ENCODE results near the gene ZBTB7C. TPM values are rescaled to one million over a fixed set of nuclear protein-coding genes. Genes with fewer than 3 reads are reported as not detected.

The ZBTB7C gene
- total and polyA plus RNA-seq, 2 of the 8 experiments (the other 6 are each of a cell fraction or from before 2014, with no cell fraction given), result 0.15 to 0.45 TPM

- Histone ChIP-seq H3K14ac (ENCODE audit: insufficient read length) (no peak overlapping the region), H3K56ac (replicated peaks; ENCODE audit: insufficient read length, low read depth, low read length) (no peak overlapping the region), H3K4me2 (ENCODE audit: insufficient read depth in 1 of 2, low read depth in 2 of 2, low read length in 2 of 2) (peak overlapping the region in 1 of 2 experiments; percentile 13; a peak in 2 of 4 replicates), H2BK5ac (ENCODE audit: low read depth, low read length) (no peak overlapping the region), H3K4me3 (ENCODE audit: extremely low read depth in 1 of 4, insufficient read depth in 2 of 4, low read depth in 3 of 4, low read length in 4 of 4) (no peak overlapping the region), H3K4me1 (replicated peaks in 1 of 4; ENCODE audit: control insufficient read depth in 3 of 4, insufficient read depth in 4 of 4, low read length in 3 of 4) (peaks cover 0 to 7% (median 4%) of the 10 kb centered on the region in 4 experiments; a peak in 4 of 7 replicates), H3K79me1 (ENCODE audit: low read depth, low read length) (no peaks in the 10 kb centered on the region), H3K23ac (ENCODE audit: insufficient read length) (no peak overlapping the region), H3K23me2 (ENCODE audit: low read depth, low read length) (peaks cover 4% of the 10 kb centered on the region; the same call in 1 of the 2 replicates), H2AFZ (ENCODE audit: low read length) (peak overlapping the region; percentile 66; the same call in 1 of the 2 replicates), H3K27me3 (replicated peaks in 1 of 4; ENCODE audit: control insufficient read depth in 3 of 4, extremely low read depth in 1 of 4, insufficient read depth in 3 of 4, low read length in 3 of 4) (peaks cover 0 to 2% (median 0%) of the 10 kb centered on the region in 4 experiments; a peak in 2 of 7 replicates), H3K36me3 (ENCODE audit: control insufficient read depth in 2 of 4, insufficient read depth in 4 of 4, low read length in 3 of 4) (no peaks in the 10 kb centered on the region), H4K20me1 (replicated peaks in 1 of 2; ENCODE audit: control insufficient read depth in 1 of 2, insufficient read depth in 2 of 2, low read length in 2 of 2) (no peaks in the 10 kb centered on the region), H3K9me3 (ENCODE audit: insufficient read depth in 2 of 2, low read depth in 1 of 2, low read length in 1 of 2) (no peaks in the 10 kb centered on the region), H3K79me2 (ENCODE audit: control insufficient read depth in 1 of 2, insufficient read depth in 2 of 2, low read length in 2 of 2) (no peaks in the 10 kb centered on the region), H2BK120ac (replicated peaks; ENCODE audit: low read depth, low read length) (no peak overlapping the region), H2AK5ac (ENCODE audit: low read depth, low read length) (no peak overlapping the region), H3K4ac (replicated peaks; ENCODE audit: insufficient read length, low read depth, low read length) (no peak overlapping the region), H4K5ac (ENCODE audit: insufficient read length, low read depth, low read length) (no peak overlapping the region), H4K91ac (replicated peaks; ENCODE audit: insufficient read length, low read length) (no peak overlapping the region), H2BK15ac (ENCODE audit: low read length) (no peak overlapping the region), H2BK20ac (ENCODE audit: low read length) (no peak overlapping the region), H4K8ac (ENCODE audit: extremely low read depth, insufficient read depth, low read length) (no peak overlapping the region; the same call in 1 of the 2 replicates), H3K9ac (replicated peaks in 1 of 4; ENCODE audit: extremely low read depth in 1 of 4, low read depth in 3 of 4, low read length in 3 of 4) (no peak overlapping the region), H2BK12ac (ENCODE audit: low read depth, low read length) (0 out of 2 replicates have a peak overlapping the region, but pooled peaks have one; percentile 0), H3K27ac (ENCODE audit: low read depth, low read length) (no peak overlapping the region), H3K18ac (ENCODE audit: extremely low read depth, low read length) (no peak overlapping the region; the same call in 1 of the 2 replicates)
- DNase-seq (ENCODE audit: low read depth in 1 of 2, low spot score in 2 of 2), result no peak
- WGBS, 2 experiments (ENCODE audit: extremely low coverage in 1 of 2, insufficient coverage in 1 of 2, insufficient read length in 1 of 2, insufficient replicate concordance in 2 of 2, low coverage in 1 of 2, low lambda C conversion rate in 2 of 2, missing lambda C conversion rate in 1 of 2), result 69% methylated on average over 11 of the region's 11 CpGs; no CpG with 5 or more reads in 1 of the 2 experiments
- CTCF ChIA-PET (ENCODE audit: partially characterized antibody), result interaction anchor here (0.9 to 2.2 kb wide), 5 partner anchors 19 to 126 kb away, joined by 3 to 9 read pairs (median 3); no protein-coding TSS in a partner anchor
- no peak for FAIRE-seq
- POLR2A ChIA-PET (ENCODE audit: partially characterized antibody), result interaction anchor here (0.6 kb wide), 1 partner anchor 11 kb away, joined by 4 read pairs; no protein-coding TSS in a partner anchor
- TF ChIP-seq KDM5A (IDR thresholded peaks at IDR 0.05; ENCODE audit: low read length) (no peak), TAF1 (IDR thresholded peaks at IDR 0.05; ENCODE audit: low read depth, low read length) (no peak), RXRA (IDR thresholded peaks at IDR 0.05; ENCODE audit: insufficient read depth, low read depth, low read length) (no peak), NRF1 (IDR thresholded peaks at IDR 0.05; ENCODE audit: low read depth, low read length) (no peak), SP4 (IDR thresholded peaks at IDR 0.05; ENCODE audit: low read length) (no peak), SIX5 (IDR thresholded peaks at IDR 0.05; ENCODE audit: low read depth, low read length) (no peak), GTF2F1 (IDR thresholded peaks at IDR 0.05; ENCODE audit: borderline replicate concordance, low read depth, low read length) (no peak), TAF7 (optimal IDR thresholded peaks at IDR 0.05; ENCODE audit: borderline replicate concordance, low read depth, low read length) (no peak), RFX5 (IDR thresholded peaks at IDR 0.05; ENCODE audit: borderline replicate concordance, low read depth, low read length) (no peak), E2F6 (IDR thresholded peaks at IDR 0.05) (no peak), USF2 (IDR thresholded peaks at IDR 0.05; ENCODE audit: low read length) (no peak)
Measured at GRCh38 chr18:48356909-48357631, 52.1 kb downstream of the ZBTB7C start.
